GM19193 (cell line): ENCODE results near the gene COL8A2.

Experiments used
- POLR2A ChIP-seq: IDR thresholded peaks from 4 replicates; pipeline ENCODE4 v1.6.1; 2011; ENCODE audit not compliant: insufficient read depth, insufficient read length; ENCODE audit errors: extremely low read depth

COL8A2 gene

DNA sequence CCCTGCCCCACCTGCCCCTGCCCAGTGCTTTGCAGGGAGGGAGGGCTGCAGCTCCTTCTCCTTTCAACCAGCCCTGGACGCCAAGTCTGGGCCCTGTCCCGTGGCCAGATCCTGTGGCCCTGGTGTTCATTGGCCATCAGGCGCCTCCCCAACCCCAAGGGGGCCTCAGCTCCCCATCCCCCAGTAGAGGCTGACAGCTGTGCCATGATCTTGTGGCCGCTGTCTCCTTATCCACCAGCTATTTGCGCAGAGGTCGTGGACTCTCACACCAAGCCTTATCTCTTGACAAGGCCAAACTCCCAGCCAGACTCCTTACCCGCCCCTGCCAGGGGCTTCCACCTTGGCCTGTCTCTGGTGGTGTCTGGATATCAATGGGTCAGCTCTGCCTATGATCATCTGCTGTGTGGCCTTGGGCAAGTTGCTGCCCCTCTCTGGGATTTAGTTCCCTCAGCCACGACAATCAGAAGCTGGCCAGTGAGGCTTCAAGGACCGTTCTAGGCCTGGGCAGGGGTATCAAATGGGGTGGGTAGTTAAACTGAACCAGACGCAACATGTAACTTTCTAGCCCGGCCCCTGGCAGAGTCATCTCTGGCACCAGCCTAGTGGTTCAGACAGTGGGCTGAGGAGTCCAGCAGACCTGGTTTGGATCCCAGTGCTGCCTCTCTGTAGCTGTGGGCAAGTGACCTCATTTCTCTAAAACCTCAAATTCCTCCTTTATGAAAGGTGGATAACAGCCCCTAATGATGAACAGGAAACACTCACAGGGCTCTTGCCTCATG lies 3.3 kb upstream of the COL8A2 start:
- no peak for TF ChIP-seq POLR2A

DNA sequence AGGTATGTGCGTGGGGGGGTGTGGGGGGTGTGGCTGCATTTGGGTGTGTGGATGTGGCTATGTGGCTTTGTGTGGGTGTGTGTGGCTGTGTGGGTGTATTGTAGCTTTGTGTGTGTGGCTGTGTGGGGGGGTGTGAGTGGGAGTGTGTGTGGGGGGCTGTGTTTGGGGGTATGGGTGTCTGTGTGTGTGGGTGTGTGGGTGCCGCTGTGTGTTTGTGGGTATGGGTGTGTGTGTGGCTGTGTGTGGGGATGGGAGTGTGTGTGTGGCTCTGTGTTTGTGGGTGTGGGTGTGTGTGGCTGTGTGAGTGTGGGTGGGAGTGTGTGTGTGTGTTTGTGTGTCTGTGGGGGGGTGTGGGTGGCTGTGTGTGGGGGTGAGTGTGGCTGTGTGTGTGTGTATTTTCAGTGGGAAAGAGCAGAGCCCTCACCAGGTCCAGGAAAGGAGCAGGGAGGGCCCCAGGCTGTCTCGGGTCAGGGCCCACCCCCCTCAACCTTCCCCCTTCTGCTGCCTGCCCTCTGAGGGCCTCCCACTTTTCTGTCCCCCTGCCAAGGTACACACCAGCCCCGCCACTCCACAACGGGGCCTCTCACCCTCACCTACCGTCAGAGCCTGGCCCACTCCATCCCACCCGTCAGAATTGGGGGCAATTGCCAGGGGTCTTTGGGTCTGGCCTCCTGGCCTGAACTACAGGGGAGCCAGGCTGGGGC lies 1.9 kb upstream of the COL8A2 start:
- no peak for TF ChIP-seq POLR2A

DNA sequence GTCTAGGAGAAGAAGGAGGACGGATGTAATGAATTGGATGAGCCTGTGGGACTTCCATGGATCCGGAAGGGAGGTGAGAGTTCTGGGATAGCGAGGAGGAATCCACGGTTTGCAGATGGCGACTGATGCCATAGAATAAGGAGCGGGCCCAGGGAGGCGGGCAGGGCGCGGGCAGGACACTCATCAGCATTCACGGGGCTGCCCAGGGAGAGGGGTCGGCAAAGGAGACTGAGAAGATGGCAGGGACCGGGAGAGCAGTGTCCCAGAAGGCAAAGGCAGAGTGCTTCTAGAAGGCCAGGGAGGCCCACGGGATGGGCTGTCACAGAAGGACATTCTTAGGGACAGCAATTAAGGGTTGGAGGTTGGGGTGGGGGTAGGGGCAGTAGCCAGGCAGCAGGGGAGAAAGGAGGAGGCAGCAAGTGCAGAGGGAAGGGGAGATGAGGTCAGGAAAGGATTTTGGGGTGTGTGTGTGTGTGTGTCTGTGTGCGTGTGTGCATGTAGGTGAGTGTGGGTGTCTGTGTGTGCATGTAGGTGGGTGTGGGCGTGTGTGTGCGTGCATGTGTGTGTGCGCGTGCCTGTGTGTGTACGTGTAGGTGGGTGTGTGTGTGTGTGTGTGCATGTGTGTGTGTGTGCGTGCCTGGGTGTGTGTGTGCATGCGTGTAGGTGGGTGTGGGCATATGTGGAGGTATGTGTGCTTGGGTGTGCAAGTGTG lies 1.1 kb upstream of the COL8A2 start:
- no peak for TF ChIP-seq POLR2A

DNA sequence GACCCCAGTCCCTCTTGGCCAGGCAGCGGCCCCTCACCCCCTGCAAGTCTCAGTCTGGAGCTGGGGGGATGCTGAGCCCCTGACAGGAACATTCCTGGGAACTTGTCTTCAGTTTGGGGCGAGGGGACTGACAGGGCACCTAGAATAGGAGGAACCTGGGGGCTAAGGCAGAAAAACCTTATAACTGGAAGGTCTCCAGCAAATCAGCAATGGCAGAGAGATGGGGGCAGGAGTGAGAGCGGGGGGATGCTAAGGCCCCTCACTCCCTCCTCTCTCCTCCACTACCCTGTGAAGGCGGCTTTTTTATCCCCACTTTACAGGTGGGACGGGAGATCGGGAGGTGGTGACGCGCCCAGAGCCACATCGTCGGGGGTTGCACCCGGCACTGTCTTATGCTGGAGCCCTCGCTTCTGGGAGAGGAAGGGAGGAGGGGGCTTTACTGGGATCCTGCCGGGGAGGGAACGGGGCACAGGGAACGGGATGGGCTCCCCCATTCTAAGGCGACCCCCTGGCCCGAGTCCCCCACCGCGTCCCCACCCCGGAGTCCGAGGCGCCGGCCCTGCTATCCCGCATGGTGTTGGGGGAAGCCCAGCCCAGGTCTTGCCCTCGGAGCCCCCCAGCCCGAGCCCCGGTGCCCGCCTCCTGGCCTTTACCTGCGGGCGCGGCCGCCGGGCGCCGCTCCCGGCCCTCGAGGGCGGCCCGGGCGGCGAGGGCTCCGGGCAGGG lies 456 bp downstream of the COL8A2 start:
- TF ChIP-seq POLR2A, result no peak

GRCh38 chr1:36123356-36123755 lies 1.7 kb downstream of the COL8A2 start:
- no peak for TF ChIP-seq POLR2A

GRCh38 chr1:36122062-36123030 lies 2.7 kb downstream of the COL8A2 start:
- no peak for TF ChIP-seq POLR2A

DNA sequence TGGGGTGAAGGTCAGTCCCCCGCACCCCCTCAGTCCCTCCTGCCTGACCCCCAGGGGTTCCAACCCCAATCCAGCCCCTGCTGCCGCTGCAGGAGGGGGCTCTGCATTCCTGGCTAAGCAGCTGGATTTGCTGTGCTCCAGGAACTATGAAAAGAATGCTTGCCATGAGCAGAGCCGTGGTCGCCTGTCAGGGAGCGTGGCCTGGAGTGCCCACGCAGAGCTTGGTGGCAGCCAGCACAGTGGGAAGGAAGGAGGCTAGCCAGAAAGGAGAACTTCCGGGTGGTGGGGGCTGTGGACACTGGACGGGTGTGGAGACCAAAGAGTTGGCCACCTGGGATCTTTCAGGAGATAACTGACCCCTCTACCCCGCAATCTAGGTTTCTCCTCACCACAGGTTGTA lies 5.6 kb downstream of the COL8A2 start:
- no peak for TF ChIP-seq POLR2A

GRCh38 chr1:36118447-36119204 lies 6.4 kb downstream of the COL8A2 start:
- TF ChIP-seq POLR2A, result no peak

DNA sequence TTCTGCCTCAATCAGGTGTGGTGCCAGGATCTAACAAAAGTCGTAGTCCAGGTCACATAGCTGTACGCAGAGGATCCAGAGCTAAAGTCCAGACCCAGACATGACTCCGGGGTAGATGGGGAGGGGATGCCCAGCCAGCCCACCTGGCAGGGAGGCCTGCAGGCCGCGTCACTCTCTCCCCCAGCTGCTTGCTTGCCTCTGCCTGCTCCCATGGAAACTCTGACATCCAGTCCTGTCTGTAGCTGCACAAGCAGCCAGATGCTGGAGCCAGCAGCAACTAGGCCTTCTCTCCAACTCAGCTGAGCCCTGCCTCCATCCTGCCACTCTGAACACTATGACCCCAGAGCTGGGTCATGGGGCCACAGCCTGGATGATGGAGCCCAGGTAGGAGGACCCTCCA lies 8.1 kb downstream of the COL8A2 start:
- TF ChIP-seq POLR2A, result no peak

DNA sequence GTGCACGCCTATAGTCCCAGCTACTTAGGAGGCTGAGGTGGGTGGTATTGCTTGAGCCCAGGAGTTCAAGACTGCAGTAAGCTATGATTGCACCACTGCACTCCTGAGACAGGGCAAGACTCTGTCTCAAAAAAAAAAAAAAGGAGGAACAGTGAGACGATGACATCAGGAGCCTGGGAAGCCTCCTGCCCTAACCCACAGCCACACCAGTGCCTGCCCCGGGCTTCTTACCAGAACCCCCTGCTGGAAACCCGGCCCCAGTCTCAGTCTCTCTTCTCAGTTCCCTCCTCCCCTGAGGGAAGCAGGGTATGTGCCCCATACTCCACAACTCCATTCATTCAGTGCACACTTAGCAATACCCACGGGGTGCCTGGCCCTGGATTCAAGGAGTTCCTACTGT lies 9.1 kb downstream of the COL8A2 start:
- no peak for TF ChIP-seq POLR2A

DNA sequence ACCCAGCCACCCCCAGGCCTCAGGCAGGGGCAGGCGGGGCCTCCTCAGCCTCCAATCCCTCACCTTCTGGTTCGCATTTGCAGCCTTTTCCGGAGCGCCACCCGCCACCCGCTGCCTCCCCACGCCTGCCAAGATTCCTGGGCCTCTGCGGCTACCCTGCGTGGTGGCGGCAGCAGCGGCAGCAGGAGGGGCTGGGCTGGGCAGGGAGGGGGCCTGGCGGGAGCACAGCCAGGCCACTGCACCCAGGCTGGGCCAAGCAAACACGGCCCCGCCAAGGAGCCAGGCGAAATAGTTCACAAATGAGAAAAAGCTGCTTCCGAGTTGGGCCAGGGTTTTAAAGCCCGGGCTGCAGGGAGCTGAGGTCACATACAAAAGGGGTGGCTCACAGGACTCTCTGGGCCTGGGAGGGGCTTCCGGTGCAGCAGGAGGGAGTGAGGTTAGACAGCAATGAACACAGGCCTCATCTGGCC lies 9.8 kb downstream of the COL8A2 start:
- TF ChIP-seq POLR2A, result no peak

DNA sequence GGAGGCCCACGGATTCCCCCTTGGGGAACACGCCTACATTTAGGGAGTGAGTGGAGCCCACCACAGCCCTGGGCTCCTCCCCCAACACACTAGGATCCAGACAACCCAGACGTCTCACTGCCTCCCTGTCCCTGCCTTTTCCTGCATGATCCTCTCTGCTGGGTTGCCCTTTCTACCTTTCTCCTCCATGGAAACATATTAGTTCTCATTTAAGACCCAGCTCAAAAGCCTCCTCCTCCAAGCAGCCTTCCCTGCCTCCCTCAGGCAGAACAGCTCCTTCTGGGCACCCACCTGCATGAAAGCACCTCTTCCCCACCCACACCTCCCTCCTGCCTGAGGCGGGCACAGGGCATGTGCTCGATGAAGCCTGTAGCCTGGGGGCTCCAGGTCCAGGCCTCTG lies 10.7 kb downstream of the COL8A2 start:
- no peak for TF ChIP-seq POLR2A

GRCh38 chr1:36112823-36113222 lies 12.2 kb downstream of the COL8A2 start:
- no peak for TF ChIP-seq POLR2A
